ENCODE data around the gene KRTAP20-3.

- TF ChIP-seq CTCF (conservative IDR thresholded peaks at IDR 0.05; ENCODE audit: low read depth in 2 of 2) (no peak), POLR2AphosphoS5 (IDR thresholded peaks at IDR 0.05; ENCODE audit: low read depth) (no peak), JUNB (IDR thresholded peaks at IDR 0.05; ENCODE audit: unreplicated experiment) (no peak), NANOG (IDR thresholded peaks at IDR 0.05; ENCODE audit: borderline replicate concordance) (no peak), EZH2phosphoT487 (IDR thresholded peaks at IDR 0.05; ENCODE audit: unreplicated experiment) (no peak), EZH2 (IDR thresholded peaks at IDR 0.05; ENCODE audit: low read depth, unreplicated experiment) (no peak), REST (IDR thresholded peaks at IDR 0.05; ENCODE audit: unreplicated experiment) (no peak), STAT1 (IDR thresholded peaks at IDR 0.05; ENCODE audit: unreplicated experiment) (no peak)
Measured at GRCh38 chr21:30672985-30673650, 30.5 kb downstream of the KRTAP20-3 start.

All from GM23338 (cell line).